Measurements from ENCODE around the gene ADSS1.

- TF ChIP-seq CTCF (IDR thresholded peaks at IDR 0.05) (no peak), POLR2A (IDR thresholded peaks at IDR 0.05) (no peak), POLR2AphosphoS5 (IDR thresholded peaks at IDR 0.05) (no peak)
Measured at GRCh38 chr14:104732931-104733681, 9.1 kb downstream of the ADSS1 start.
